Nephron (organoid): ENCODE results near the gene OR52A5.
"Not testable (repeated sequence)": the region's sequence is repeated elsewhere in the genome, so short reads cannot be mapped to it uniquely, and the experiment has no call there.

Experiments used
- H3K27ac Mint-ChIP-seq, 3 experiments: 2 replicates each; pipeline ENCODE4 v1.8.0; 2020; ENCODE audit warnings: mixed read lengths in 3 of 3, mild to moderate bottlenecking in 2 of 3, moderate library complexity in 1 of 3
- H3K27me3 Mint-ChIP-seq: 2 replicates; pipeline ENCODE4 v1.8.0; 2021; ENCODE audit warnings: low read depth, mild to moderate bottlenecking, moderate library complexity, mixed read lengths
- H3K36me3 Mint-ChIP-seq: 2 replicates; pipeline ENCODE4 v1.8.0; 2020; ENCODE audit warnings: low read depth, mixed read lengths
- H3K4me1 Mint-ChIP-seq: 2 replicates; pipeline ENCODE4 v1.8.0; 2020; ENCODE audit warnings: mixed read lengths
- H3K4me3 Mint-ChIP-seq, 3 experiments: 2 replicates each; pipeline ENCODE4 v1.8.0; 2020; ENCODE audit warnings: mild to moderate bottlenecking in 3 of 3, mixed read lengths in 3 of 3, moderate library complexity in 2 of 3
- H3K9me3 Mint-ChIP-seq: 2 replicates; pipeline ENCODE4 v1.8.0; 2020; ENCODE audit warnings: mixed read lengths
- TF ChIP-seq, protein P1 (sequence below), 3 experiments: fragments of 200-600 bp; sonication (generic); IDR thresholded peaks; one replicate each; pipeline ENCODE4 v1.5.0; 2021; ENCODE audit warnings: antibody characterized with exemption in 3 of 3; ENCODE audit not compliant: unreplicated experiment in 3 of 3

OR52A5 gene

DNA sequence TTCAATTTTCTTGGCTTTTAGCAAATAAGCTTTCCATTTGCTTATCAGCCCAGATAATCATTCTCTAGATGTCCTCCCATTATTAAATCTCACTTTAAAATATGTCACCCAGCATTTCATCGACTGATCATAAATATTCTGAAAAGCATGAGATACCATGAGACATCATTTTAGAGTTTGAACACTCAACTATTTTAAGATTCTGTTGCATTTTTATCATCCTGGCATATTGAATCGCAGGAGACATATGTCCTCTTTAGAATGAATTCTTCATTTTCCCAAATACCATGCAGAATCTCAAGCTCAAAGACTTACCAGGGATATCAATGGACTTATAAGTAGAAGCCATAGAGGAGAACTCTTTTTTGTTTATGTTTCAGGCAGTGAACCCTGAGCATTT is at the start of gene OR52A5:
OR52A5 (minus strand) TSS at position 361 of the 400 bp plus-strand sequence. CDS start 5,714 bp downstream, outside the sequence.
- Mint-ChIP-seq H3K4me3 (no peak within 1 kb of the TSS), H3K27me3 (peaks cover 5% of the 10 kb centered on the region), H3K9me3 (no peaks in the 10 kb centered on the region), H3K36me3 (no peaks in the 10 kb centered on the region), H3K4me1 (no peaks in the 10 kb centered on the region), H3K27ac (no peak within 1 kb of the TSS)
- TF ChIP-seq, protein P1, sequence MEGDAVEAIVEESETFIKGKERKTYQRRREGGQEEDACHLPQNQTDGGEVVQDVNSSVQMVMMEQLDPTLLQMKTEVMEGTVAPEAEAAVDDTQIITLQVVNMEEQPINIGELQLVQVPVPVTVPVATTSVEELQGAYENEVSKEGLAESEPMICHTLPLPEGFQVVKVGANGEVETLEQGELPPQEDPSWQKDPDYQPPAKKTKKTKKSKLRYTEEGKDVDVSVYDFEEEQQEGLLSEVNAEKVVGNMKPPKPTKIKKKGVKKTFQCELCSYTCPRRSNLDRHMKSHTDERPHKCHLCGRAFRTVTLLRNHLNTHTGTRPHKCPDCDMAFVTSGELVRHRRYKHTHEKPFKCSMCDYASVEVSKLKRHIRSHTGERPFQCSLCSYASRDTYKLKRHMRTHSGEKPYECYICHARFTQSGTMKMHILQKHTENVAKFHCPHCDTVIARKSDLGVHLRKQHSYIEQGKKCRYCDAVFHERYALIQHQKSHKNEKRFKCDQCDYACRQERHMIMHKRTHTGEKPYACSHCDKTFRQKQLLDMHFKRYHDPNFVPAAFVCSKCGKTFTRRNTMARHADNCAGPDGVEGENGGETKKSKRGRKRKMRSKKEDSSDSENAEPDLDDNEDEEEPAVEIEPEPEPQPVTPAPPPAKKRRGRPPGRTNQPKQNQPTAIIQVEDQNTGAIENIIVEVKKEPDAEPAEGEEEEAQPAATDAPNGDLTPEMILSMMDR (IDR thresholded peaks at IDR 0.05; ENCODE audit: unreplicated experiment in 3 of 3): no peak

DNA sequence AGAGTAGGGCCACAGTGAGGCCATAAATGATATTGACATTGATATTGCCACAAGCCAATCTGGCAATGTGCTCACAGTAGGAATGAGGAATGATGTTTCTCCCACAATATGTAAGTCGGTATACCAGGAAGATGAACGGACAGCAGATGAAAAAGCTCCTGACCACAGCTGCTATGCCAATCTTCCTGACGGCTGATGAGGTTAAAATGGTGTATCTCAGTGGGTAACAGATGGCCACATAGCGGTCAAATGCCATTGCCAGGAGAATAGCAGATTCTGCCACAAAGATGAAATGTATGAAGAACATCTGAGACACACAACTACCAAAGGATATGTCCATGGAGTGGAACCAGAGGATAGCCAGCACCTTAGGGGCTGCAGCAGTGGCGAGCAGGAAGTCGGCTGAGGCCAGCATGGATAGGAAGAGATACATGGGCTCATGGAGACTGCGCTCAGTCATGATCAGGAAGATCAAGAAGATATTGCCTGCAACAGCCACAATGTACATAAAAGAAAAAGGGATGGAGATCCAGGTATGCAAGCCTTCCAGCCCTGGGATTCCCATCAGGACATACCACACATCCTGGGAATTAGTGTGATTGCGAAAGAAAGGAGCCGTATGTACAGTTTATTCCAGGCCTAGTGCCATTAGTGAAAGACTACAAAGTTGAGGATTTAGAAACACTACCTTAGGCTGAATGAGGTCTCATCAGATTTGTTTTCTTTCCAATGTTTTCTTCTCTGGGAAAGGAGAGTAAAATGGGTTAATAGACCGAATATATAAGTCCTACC is 40.1 kb upstream of the OR52A5 start:
- H3K27ac Mint-ChIP-seq: no peak overlapping the region
- H3K36me3 Mint-ChIP-seq: no peaks in the 10 kb centered on the region
- no peaks in the 10 kb centered on the region for H3K4me1 Mint-ChIP-seq
- H3K27me3 Mint-ChIP-seq: peaks cover 3% of the 10 kb centered on the region
- H3K4me3 Mint-ChIP-seq: no peak overlapping the region
- TF ChIP-seq, protein P1 (IDR thresholded peaks at IDR 0.05; ENCODE audit: unreplicated experiment in 3 of 3): no peak
- no peaks in the 10 kb centered on the region for H3K9me3 Mint-ChIP-seq

DNA sequence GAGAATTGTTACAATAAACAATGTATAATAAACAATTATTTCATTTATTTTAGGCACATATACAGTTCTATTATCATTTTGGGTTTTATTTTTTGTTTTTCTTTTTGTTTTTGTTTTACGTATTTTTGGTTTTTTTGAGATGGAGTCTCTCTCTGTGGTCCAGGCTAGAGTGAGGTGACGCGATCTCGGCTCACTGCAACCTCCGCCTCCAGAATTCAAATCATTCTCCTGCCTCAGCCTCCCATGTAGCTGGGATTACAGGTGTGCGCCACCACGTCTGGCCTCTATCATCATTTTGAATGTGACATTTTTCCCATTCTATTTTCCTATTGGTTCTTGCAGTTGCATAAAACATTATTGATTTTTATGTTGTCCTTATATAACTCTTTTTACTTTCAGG is 36.8 kb upstream of the OR52A5 start:
- TF ChIP-seq, protein P1 (IDR thresholded peaks at IDR 0.05; ENCODE audit: unreplicated experiment in 3 of 3): no peak
- Mint-ChIP-seq H3K4me1 (no peaks in the 10 kb centered on the region), H3K27me3 (peaks cover 3% of the 10 kb centered on the region), H3K36me3 (no peaks in the 10 kb centered on the region), H3K4me3 (no peak overlapping the region), H3K27ac (no peak overlapping the region), H3K9me3 (no peaks in the 10 kb centered on the region)

DNA sequence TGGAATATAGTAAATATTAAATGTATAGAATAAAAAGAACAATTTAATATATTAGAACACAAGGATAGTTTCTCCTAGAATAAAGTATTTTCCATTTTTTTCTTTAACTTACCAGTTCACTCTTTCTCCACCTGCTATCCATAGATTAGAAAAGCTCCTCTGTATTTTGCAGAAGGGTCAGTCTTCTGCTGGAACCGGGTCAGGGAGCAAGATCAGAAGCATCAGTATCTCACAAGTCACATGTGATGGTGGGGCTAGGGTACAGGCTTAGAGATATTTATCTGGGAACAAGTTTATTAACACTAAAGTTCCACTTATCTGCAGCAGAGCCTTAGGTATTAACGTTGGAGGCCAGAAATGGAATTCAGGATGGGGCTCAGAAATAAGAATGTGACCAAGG is 33.7 kb upstream of the OR52A5 start:
- Mint-ChIP-seq H3K27ac (no peak overlapping the region), H3K36me3 (no peaks in the 10 kb centered on the region), H3K4me1 (no peaks in the 10 kb centered on the region), H3K27me3 (no peaks in the 10 kb centered on the region), H3K4me3 (no peak overlapping the region), H3K9me3 (no peaks in the 10 kb centered on the region)
- TF ChIP-seq, protein P1 (IDR thresholded peaks at IDR 0.05; ENCODE audit: unreplicated experiment in 3 of 3): no peak

DNA sequence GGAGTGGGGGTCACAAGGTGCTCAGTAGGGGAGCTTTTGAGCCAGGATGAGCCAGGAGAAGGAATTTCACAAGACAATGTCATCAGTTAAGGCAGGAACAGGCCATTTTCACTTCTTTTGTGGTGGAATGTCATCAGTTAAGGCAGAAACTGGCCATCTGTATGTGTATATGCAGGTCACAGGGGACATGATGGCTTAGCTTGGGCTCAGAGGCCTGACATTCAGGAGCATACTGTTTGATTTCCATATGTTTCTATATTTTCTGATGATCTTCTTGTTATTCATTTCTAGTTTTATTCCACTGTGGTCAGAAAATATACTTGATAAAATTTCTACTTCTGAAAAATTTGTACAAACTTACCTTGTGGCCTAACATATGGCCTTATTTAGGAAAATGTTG is 27.7 kb upstream of the OR52A5 start:
- not testable (repeated sequence) for H3K27me3 Mint-ChIP-seq, H3K27ac Mint-ChIP-seq, H3K36me3 Mint-ChIP-seq, H3K4me3 Mint-ChIP-seq, H3K4me1 Mint-ChIP-seq, H3K9me3 Mint-ChIP-seq

DNA sequence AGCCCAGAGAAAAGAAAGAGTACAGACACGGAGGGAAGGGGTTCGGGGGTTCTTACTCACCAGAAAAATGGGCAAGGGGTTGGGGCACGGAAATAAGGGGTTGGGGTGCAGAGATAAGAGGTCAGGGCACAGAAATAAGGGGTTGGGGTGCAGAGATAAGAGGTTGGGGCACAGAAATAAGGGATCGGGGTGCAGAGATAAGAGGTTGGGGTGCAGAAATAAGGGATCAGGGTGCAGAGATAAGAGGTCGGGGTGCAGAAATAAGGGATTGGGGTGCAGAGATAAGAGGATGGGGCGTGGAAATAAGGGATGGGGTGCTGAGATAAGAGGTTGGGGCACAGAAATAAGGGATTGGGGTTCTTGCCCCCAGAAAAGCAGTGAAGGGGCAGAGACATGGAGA is 26.7 kb upstream of the OR52A5 start:
- H3K4me3 Mint-ChIP-seq, H3K27me3 Mint-ChIP-seq, H3K27ac Mint-ChIP-seq, H3K4me1 Mint-ChIP-seq, H3K36me3 Mint-ChIP-seq, H3K9me3 Mint-ChIP-seq: not testable (repeated sequence)

DNA sequence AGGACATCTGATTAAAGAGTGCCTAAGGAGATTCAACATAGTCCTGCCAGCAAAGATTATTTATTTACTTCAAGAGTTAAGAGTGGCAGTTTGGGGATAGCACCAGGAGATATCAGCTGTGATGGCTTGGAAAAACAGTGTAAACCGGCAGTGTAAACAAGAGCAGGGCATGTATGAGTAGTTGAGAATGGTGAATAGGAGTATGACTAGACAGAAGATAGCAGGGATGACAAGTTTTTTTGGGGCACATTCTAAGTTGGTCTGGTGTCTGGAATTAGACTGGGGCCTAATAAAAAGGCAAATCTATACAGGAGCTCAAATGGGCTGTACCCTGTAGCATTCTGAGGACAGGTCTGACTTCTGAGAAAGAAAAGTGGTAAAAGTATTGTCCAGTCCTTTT is 22.9 kb upstream of the OR52A5 start:
- H3K27me3 Mint-ChIP-seq, H3K27ac Mint-ChIP-seq, H3K9me3 Mint-ChIP-seq, H3K36me3 Mint-ChIP-seq, H3K4me1 Mint-ChIP-seq, H3K4me3 Mint-ChIP-seq: not testable (repeated sequence)

DNA sequence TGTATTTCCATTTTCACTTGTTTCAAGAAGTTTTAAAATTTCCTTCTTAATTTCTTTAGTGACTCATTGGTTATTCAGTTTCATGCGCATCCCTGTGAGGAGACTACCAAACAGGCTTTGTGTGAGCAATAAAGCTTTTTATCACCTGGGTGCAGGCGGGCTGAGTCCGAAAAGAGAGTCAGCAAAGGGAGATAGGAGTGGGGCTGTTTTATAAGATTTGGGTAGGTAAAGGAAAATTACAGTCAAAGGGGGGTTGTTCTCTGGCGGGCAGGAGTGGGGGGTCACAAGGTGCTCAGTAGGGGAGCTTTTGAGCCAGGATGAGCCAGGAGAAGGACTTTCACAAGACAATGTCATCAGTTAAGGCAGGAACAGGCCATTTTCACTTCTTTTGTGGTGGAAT is 22.1 kb upstream of the OR52A5 start:
- not testable (repeated sequence) for H3K9me3 Mint-ChIP-seq, H3K36me3 Mint-ChIP-seq, H3K27ac Mint-ChIP-seq, H3K4me3 Mint-ChIP-seq, H3K4me1 Mint-ChIP-seq, H3K27me3 Mint-ChIP-seq
